GM15510 (cell line): Measurements from ENCODE around the gene HPF1.
A peak's percentile ranks its signal among the peaks of the same experiment; 100 is the strongest.

Experiments used
- POLR2A ChIP-seq: IDR thresholded peaks from 3 replicates; pipeline ENCODE4 v1.6.1; 2011; ENCODE audit warnings: borderline replicate concordance; ENCODE audit not compliant: insufficient read length; ENCODE audit errors: extremely low read depth

The HPF1 gene

DNA sequence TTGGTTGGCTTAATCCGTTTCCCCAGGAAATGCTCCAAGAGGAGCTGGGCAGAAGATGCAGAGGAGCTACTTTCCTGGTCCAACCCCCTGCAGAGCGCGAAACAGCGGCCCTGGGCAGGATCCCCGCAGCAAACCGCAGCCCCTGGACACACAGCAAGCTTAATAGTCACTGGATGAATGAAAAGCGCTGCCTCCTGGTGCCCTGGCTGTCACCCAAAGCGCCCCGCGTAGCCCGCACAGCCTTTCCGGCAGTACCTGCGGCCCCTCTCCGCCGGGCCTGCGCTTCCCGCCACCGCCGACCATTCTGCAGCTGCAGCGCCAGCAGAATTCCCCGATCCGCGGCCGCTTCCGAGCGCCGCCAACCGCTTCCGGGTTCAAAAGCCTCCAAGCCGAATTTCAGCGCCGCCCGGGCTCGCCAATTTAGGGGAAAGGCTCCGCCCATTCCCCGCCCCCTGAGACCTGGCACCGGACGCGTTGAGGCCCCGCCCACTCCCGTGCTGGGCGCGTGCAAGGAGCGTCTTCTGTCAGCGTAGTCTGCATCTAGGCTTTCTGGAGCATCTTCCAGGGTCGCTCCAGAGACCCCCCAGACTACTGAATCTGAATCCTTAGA lies at the start of gene HPF1:
Gene HPF1 (minus strand): TSS at position 370 of the 610 bp plus-strand sequence. CDS start 67 bp downstream, at position 303.
- peak; percentile 67 for TF ChIP-seq POLR2A

DNA sequence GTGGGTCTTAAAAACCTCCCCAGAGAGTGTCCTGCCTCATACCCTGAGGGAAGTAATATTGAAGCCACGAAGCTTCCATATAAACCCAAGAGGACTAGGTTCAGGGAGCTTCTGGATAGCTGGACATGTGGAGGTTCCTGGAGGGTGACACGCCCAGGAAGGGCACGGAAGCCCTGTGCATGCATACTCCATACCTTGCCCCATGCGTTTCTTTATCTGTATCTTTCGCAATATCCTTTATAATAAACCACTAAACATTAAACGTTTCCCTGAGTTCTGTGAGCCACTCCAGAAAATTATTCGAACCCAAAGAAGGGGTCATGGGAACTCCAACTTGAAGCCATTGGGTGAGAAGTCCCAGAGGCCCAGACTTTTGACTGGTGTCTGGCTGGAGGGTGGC lies 45.7 kb upstream of the HPF1 start:
- no peak for TF ChIP-seq POLR2A

DNA sequence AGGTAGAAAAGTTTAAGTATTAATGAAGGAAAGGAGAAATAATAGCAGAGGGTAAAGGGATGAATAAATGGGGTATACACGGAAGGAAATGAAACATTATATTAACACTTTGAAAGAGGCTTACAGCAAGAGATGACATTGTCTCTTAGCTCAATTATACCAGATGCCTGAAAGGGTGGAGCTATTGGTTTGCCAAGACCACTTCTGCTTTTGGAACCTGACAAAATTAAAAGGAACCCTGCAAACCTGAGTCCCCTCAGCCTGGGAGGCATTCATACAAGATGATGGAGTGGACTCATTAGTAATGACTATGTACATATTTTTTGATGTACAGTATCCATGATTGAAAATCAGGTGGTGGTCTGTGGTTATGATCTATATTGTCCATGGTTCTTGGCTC lies 45.1 kb upstream of the HPF1 start:
- no peak for TF ChIP-seq POLR2A

DNA sequence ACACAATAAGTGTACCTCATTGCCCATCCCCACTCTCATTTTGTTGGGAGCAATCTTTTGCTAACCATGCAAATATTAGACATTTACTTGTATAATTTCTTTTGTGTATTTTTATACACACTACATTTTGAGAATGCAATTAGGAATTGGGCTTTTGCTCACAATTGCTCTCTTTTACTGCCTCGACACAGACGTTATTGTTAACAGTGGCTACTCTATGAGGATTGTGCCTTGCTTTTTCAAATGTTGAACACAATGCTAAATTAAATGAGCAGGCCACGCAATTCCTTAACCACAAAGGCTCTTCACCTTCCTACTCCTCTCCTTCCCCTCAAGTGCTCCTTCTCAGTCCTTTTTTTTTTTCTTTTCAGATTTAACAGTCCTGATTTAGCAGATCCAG lies 42.8 kb upstream of the HPF1 start:
- no peak for TF ChIP-seq POLR2A

DNA sequence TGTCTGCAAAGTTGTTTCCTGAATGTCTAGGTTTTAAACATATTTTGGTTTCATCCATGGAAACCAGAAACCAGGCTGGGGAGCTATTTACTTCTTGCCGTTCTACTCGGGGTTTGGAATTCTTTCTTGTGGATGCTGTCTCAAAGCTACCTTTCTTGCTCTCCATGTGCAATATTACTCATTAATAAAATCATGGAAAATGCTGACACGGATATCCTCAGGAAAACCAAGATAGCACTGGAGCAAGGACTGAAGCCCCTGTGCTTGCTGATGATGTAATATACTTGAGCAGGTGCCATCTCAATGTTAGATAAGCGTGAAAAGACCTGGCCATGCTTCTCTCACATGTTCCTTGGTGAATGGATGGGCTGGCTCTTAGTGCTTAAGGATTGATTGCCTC lies 41.5 kb upstream of the HPF1 start:
- TF ChIP-seq POLR2A: no peak

DNA sequence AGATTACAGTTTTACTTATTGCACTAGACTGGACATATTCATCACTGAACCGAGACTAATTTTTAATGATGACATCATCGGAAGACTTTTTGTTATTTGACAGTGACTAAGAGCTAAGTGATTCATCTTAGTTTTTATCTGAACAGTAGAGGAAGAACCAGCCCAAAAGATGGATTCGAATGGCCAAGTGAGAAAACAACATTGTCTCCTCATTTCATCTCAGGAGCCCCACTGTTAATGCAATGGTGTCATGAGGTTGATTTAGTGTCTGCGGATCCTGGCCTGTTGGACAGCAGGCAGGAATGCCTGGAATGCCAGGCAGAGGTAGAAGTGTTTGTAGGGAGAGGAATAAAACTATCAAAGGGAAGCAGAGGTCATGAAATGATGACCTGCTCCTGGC lies 37.8 kb upstream of the HPF1 start:
- TF ChIP-seq POLR2A: no peak

DNA sequence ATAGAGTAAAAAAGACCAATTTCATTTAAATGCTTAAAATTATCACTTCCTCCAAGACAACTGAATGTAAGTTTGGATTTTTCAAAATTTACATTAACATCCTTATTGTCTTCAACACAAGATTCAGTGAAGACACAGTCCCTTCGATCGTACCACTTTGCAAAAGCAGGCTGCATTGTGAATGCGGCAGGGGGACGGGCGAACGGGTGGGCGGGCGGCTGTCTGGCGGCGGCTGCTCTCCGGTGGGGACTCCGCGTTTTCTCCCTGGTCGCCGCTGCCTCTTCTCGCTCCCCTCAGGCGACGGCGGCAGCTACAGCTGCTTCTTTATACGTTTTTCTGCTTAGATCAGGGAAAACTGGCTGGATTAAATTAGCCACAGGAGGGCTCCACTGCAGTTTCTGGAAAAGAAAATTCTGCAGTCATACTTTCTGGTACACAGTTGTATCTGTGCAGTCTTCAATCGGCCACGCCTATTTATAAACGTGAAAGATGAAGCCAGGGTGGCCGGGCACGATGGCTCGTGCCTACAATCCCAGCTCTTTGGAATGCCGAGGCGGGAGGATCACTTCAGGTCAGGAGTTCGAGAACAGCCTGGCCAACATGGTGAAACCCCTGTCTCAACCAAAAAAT lies 33.9 kb upstream of the HPF1 start:
- no peak for TF ChIP-seq POLR2A

DNA sequence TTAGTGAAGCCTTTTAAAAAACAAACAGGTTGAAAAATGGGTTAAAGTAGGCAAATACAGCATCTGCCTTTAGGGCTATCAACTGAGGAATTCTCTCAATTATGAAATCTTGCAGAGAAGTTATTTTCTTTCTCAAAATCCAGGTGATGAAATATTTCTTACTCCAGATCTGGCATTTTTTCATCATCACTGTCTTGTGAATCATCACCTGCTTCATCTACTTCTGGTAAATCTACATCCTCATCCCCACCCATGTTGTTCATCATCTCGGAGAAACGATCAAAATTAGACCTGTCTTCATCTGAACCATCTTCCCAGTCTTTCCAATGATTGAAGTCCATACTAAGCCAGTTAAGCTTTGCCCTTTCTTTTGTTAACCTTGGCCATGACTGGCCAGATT lies 33.3 kb upstream of the HPF1 start:
- TF ChIP-seq POLR2A: no peak

DNA sequence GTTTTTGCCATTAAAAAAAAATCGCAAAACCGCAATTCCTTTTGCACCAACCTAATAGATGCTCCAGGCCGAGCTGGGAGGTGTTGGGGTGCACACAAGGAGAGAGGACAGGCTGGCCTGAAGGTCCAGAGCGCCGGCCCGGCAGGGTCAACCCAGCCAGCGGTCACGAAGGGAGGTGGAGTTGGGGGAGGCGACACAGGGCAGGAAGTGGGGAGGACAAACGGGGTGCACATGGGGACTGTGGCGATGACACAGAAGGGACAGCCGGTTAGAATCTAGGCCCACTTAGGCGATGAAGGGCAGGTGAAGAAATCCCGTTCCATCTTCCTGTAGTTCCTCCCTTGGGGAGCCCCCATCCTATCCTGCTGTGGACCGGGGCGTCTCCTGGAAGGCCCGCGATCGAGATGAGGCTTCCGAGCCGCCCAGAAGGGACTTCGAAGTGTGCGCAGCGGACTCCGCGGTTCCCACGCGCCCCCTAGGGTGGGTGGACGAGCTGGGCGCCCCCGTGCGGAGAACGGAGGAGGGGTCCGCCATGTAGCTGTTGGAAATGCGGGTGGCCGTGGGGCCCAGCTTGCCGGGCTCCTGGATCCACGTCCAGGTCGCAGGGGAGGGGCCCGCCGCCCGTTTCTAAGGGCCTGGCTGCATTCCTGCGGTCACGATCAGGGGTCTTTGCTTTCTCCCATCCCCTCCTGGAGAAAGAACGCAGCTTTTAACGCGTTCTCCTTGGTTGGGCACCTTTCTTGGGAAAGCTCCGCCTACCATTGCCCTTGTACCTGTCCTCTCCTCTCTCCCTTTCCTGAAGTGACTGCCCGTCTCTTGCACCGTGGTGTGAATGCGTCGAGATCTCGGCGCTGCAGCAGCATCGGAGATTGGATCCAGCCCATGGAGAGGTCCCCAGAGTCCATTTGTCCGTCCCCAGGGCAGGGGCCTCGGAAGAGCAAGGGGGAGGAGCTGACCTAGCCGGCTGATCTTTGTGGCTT lies 17.0 kb upstream of the HPF1 start:
- no peak for TF ChIP-seq POLR2A

DNA sequence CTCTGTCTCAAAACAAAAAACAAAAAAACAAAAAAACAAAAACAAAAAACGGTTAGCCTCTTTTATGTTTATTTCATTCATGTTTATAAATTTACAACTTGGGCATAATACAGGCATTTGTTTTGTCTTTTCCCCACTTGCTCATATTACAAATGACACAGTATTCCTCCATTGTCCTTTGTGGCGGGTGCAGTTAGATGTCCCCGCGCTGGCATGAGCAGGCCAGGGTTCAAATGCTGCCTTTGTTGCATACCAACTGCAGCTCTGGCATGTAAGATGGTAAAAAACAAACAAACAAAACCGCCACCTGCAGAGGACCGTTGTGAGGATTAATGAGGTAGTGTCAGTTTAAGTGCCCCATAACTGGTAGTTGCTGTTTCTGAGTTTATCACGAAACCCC lies 16.1 kb upstream of the HPF1 start:
- TF ChIP-seq POLR2A: no peak

DNA sequence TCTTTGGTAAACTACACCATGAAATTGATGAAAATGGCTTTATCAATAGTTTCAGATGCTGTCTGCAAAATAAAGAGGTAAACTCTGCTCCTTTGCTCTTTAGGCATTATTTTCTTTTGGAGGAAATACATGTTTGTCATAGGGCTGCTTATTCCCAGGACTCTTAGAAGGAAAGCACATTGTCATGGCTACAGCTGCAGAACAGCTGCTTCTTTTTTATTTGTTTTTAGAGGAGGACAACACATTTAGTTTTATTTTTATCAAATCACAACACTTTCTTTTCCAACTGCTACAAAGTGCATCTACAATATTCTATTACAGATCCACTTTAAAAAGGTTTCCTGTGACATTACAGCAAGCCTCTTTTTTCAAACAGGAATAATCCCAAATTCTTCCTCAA lies 12.7 kb upstream of the HPF1 start:
- no peak for TF ChIP-seq POLR2A

DNA sequence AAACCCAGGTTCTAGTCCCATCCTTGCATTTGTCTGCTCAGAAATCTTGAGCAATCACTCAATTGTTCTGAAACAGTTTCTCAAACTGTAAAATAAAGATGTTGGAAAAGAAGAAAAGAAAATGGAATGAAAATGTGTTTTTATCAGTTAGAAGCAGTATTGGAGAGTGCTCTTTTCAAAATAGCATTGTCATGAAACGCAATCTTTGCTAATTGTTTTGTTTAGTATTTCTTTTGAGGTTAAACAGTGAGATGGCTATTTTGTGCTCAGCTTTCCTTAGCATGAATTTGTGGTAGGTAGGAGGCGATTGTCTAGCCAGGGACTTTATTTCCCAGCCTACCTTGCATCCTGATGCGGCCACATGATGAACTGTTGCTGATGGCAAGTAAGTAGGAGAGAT lies 10.6 kb upstream of the HPF1 start:
- TF ChIP-seq POLR2A: no peak

DNA sequence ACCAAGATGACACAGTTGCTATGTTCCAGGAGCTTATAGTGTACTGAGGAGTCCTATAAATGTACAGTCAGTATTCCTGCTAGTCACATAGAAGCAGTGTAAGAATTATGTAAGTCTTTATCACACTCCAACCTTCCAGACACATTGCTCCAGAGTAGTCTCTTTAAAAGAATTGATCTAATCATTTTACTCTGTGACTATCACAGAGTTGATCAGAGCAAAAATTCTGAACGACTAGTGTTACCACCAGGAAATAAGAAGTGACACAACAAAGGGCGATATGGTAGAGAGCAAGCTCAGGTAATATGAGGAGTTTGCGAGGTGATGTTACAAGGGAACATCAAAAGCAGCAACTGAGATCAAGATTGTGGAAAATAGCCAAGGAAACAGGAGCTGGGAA lies 9.0 kb upstream of the HPF1 start:
- no peak for TF ChIP-seq POLR2A

DNA sequence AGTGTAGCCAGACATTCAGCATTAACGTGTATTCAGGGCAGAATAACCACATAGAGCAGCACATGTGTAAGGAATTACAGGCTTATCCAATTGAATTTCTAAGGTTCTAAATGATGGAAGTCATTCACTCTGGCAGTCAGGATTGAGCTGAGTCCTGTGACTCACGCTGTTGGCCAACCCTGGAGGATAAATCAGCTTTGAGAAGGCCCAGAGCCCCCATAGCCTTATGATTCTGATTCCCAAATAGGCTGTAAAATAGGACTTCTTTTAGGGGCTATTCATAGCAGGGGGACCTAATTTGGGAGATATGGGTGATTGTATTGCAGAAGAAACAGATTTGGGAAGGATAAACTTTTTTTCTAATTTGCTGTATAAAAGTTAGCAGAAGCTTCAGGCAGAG lies 8.1 kb upstream of the HPF1 start:
- TF ChIP-seq POLR2A: no peak

DNA sequence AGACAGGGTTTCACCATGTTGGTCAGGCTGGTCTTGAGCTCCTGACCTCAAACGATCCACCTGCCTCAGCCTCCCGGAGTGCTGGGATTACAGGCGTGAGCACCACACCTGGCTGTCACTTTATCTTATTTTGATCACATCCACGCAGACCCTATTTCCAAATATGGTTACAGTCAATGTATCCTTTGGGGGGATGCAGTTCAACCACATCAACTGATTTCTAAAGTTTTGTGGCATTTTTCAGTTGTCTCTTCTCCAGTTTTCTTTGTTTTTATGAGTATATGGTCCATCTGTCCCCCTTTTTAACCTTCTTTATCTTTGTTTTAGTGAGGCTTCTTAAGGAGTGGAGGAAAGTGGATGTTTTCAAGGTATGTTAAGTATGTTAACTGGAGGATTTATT lies 4.1 kb upstream of the HPF1 start:
- no peak for TF ChIP-seq POLR2A

DNA sequence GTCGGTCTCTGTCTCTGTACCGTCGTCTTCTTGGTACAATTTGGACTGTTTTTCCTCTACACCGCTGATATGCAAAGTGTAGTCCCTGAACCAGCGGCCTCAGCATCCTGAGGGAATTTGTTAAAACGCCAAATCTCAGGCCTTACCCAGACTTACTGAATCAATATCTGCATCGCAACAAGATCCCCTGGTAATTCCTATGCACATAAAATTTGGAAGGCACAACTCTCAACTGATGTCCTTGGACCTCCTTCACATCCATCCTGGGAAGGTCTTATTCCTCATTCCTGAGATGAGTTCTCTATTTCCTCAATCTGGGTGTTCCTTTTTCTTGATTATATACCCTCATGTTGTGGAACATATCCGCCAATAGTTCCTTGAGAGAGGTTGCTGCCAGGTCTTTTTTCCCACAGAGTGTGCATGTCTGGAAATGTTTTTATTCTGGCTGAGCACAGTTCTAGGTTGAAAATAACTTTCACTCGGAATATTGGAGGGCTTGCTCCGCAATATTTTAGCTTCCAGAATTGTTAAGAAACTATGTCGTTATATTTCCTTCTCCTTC lies 738 bp upstream of the HPF1 start:
- no peak for TF ChIP-seq POLR2A

DNA sequence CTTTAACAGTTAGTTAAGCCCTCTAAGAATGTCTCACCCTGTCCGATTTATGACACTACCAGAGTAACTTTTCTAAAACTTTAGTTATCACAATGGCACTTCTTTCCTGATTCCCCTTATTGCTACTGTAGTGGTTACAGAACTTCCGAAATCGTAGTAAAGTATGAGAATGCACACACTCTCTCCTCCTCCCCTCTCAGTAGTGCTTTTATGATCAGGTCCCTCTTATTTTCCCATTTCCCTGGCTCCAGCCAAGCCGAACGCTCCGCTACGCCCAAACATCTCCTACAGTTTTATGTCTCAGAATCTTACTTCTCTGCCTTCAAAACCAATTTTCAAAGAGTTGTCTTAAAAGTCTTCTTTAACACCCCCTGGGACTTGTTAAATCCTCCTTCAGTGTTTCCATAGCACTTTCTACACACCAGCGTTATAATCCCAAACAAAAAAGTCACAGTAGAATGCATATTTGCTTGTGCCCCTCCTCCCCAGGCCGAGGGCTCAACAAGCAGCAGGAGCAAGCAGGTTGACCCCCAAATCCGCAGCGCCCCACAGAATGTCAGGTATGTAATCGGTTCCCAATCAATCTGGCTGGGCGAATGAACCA lies 671 bp downstream of the HPF1 start:
- no peak for TF ChIP-seq POLR2A
